ENCODE measurements around the gene CCDC196. TPM values are rescaled to one million over a fixed set of nuclear protein-coding genes. Genes with fewer than 3 reads are reported as not detected.

Gene CCDC196, protein sequence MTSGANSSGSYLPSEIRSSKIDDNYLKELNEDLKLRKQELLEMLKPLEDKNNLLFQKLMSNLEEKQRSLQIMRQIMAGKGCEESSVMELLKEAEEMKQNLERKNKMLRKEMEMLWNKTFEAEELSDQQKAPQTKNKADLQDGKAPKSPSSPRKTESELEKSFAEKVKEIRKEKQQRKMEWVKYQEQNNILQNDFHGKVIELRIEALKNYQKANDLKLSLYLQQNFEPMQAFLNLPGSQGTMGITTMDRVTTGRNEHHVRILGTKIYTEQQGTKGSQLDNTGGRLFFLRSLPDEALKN
- total RNA-seq, result not detected

GRCh38 chr14:66485910-66486421, at the start of gene CCDC196:
Gene CCDC196, plus strand, starts transcription at chr14:66486371. Its CDS starts 132 bp downstream, at chr14:66486503.
- peaks cover 0 to 8% (median 0%) of the 10 kb centered on the region in 4 donors for H3K4me1 ChIP-seq
- no peaks in the 10 kb centered on the region for H3K9me3 ChIP-seq
- H3K36me3 ChIP-seq, result no peaks in the 10 kb centered on the region
- no peak for DNase-seq (ENCODE audit: low spot score in 2 of 2)
- no peak within 1 kb of the TSS for H3K4me3 ChIP-seq
- 80% methylated on average over 2 of the region's 2 CpGs for WGBS, 2 donors
- TF ChIP-seq EP300 (IDR thresholded peaks at IDR 0.05) (no peak), CTCF (IDR thresholded peaks at IDR 0.05) (no peak), POLR2A (IDR thresholded peaks at IDR 0.05) (no peak)
- no peaks in the 10 kb centered on the region for H3K27me3 ChIP-seq
- no peak within 1 kb of the TSS for H3K27ac ChIP-seq

DNA sequence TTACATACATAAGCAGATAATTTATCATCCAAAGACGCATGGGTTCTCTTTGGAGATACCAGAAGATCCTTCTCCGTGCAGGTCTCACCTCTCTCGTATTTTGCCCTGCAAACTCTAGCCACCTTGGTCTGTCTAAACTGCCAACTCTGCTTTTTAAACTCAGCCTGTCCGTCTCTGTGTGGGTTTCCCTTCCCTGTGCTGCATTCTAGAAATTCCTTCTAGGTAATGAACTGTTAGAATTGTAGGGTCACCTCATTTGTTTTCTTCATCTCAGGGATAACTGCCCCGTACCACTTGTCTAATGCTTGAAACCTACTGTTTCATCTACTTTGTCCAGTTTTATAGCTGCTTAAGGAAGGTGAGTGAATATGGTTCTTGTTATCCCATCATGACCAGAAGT, 45.4 kb upstream of the CCDC196 start:
- Histone ChIP-seq H3K27ac (no peak overlapping the region), H3K9me3 (peaks cover 0 to 41% (median 4%) of the 10 kb centered on the region in 4 donors), H3K4me3 (no peak overlapping the region), H3K27me3 (no peaks in the 10 kb centered on the region), H3K4me1 (no peaks in the 10 kb centered on the region), H3K36me3 (no peaks in the 10 kb centered on the region)
- no peak for DNase-seq (ENCODE audit: low spot score in 2 of 2)
- TF ChIP-seq EP300 (IDR thresholded peaks at IDR 0.05), result no peak
- TF ChIP-seq POLR2A (IDR thresholded peaks at IDR 0.05), result no peak
- no peak for TF ChIP-seq CTCF (IDR thresholded peaks at IDR 0.05)
- WGBS, 2 donors, result 83 to 93% methylated on average over 5 of the region's 5 CpGs

- TF ChIP-seq POLR2A (IDR thresholded peaks at IDR 0.05), result no peak
- TF ChIP-seq EP300 (IDR thresholded peaks at IDR 0.05), result no peak
- TF ChIP-seq CTCF (IDR thresholded peaks at IDR 0.05), result no peak
These were observed 43.1 kb upstream of the CCDC196 start for GRCh38 chr14:66442953-66443571.

DNA sequence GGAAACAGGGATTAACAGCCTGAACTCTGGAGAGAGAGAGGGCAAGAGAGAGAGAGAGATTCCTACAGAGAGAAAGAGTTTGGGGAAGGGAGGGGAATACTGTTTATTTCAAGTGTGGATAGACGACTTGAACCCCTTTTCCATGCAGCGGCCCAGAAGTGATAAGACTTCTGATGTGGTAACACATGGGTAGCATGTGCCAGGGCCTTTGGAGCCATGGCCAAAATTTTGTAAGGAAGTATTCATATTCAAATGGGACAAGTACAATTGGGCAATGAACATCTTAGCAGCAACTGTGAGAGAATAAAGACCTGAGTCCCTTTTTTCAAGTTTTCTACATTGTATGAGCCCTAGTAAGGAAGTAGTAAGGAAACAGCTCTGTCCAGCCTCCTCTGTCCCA, 42.4 kb upstream of the CCDC196 start:
- Histone ChIP-seq H3K4me3 (no peak overlapping the region), H3K9me3 (peaks cover 0 to 21% (median 4%) of the 10 kb centered on the region in 4 donors), H3K27me3 (no peaks in the 10 kb centered on the region), H3K36me3 (no peaks in the 10 kb centered on the region), H3K4me1 (no peaks in the 10 kb centered on the region), H3K27ac (no peak overlapping the region)
- no peak for TF ChIP-seq CTCF (IDR thresholded peaks at IDR 0.05)
- no peak for DNase-seq (ENCODE audit: low spot score in 2 of 2)
- 74 to 87% methylated on average over 2 of the region's 2 CpGs for WGBS, 2 donors

More at GRCh38 chr14:66442953-66443571, 43.1 kb upstream of the CCDC196 start:
- no peaks in the 10 kb centered on the region for H3K36me3 ChIP-seq
- DNase-seq (ENCODE audit: low spot score in 2 of 2), result no peak
- 32 to 37% methylated on average over 4 of the region's 4 CpGs for WGBS, 2 donors
- H3K9me3 ChIP-seq, result peaks cover 0 to 28% (median 4%) of the 10 kb centered on the region in 4 donors
- H3K27me3 ChIP-seq, result no peaks in the 10 kb centered on the region
- no peak overlapping the region for H3K4me3 ChIP-seq
- H3K27ac ChIP-seq, result no peak overlapping the region
- no peaks in the 10 kb centered on the region for H3K4me1 ChIP-seq

GRCh38 chr14:66444271-66444927, 41.8 kb upstream of the CCDC196 start:
- 73 to 78% methylated on average over 2 of the region's 2 CpGs for WGBS, 2 donors
- H3K4me3 ChIP-seq, result no peak overlapping the region
- DNase-seq (ENCODE audit: low spot score in 2 of 2), result no peak

More at GRCh38 chr14:66444271-66444927, 41.8 kb upstream of the CCDC196 start:
- Histone ChIP-seq H3K36me3 (no peaks in the 10 kb centered on the region), H3K4me1 (no peaks in the 10 kb centered on the region), H3K27ac (no peak overlapping the region), H3K9me3 (peaks cover 0 to 16% (median 3%) of the 10 kb centered on the region in 4 donors), H3K27me3 (no peaks in the 10 kb centered on the region)
- TF ChIP-seq CTCF (IDR thresholded peaks at IDR 0.05) (no peak), POLR2A (IDR thresholded peaks at IDR 0.05) (no peak), EP300 (IDR thresholded peaks at IDR 0.05) (no peak)

All from tibial nerve (tissue), 4 donors.